CD14-positive monocyte (primary cell): ENCODE measurements around the gene EFCAB10. TPM values are rescaled to one million over a fixed set of nuclear protein-coding genes. Genes with fewer than 3 reads are reported as not detected.

Experiments used
- DNase-seq, 3 donors: peaks; one replicate each; pipeline ENCODE4 v3.0.0-alpha.2; 2011 to 2022
- H2AFZ ChIP-seq: 2 replicates; pipeline ENCODE4 v1.6.0; 2012; ENCODE audit warnings: mild to moderate bottlenecking, low read depth, low read length, inconsistent platforms; ENCODE audit not compliant: insufficient read depth, poor library complexity, severe bottlenecking
- H3K27ac ChIP-seq, 2 donors: 1 replicate in 1 of 2; 2 replicates in 1 of 2; pipeline ENCODE4 v1.5.1; 2012 to 2013; ENCODE audit warnings: low read length in 2 of 2, control low read depth in 1 of 2, inconsistent platforms in 1 of 2, low read depth in 1 of 2, mild to moderate bottlenecking in 1 of 2
- H3K27me3 ChIP-seq, 2 donors: one replicate each; pipeline versions ENCODE4 v1.6.0 to v1.6.1; 2011 to 2013; ENCODE audit warnings: low read length in 2 of 2; ENCODE audit not compliant: control insufficient read depth in 2 of 2, insufficient read depth in 2 of 2
- H3K36me3 ChIP-seq, 2 donors: replicated peaks in 1 of 2; 1 replicate in 1 of 2; 2 replicates in 1 of 2; pipeline versions ENCODE4 v1.5.1 to v1.6.1; 2012 to 2013; ENCODE audit warnings: low read length in 2 of 2, control low read depth in 1 of 2, inconsistent platforms in 1 of 2, mild to moderate bottlenecking in 1 of 2; ENCODE audit not compliant: insufficient read depth in 2 of 2, control insufficient read depth in 1 of 2
- H3K4me1 ChIP-seq, 2 donors: 1 replicate in 1 of 2; 2 replicates in 1 of 2; pipeline versions ENCODE4 v1.5.1 to v1.6.1; 2012 to 2013; ENCODE audit warnings: low read length in 2 of 2, control low read depth in 1 of 2, inconsistent platforms in 1 of 2, mild to moderate bottlenecking in 1 of 2, moderate library complexity in 1 of 2; ENCODE audit not compliant: insufficient read depth in 2 of 2, control insufficient read depth in 1 of 2
- H3K4me2 ChIP-seq: replicated peaks from 2 replicates; pipeline ENCODE3; 2012; ENCODE audit warnings: low read length, moderate library complexity, mild to moderate bottlenecking; ENCODE audit not compliant: poor library complexity, severe bottlenecking; ENCODE audit errors: extremely low read depth
- H3K4me3 ChIP-seq, 3 experiments: fragments of 200-600 bp in 1 of 3; sonication (generic) in 1 of 3; replicated peaks in 1 of 3; 1 replicate in 2 of 3; 2 replicates in 1 of 3; pipeline ENCODE4 v1.5.1; 2011 to 2013; ENCODE audit warnings: low read length in 3 of 3, mild to moderate bottlenecking in 3 of 3, control low read depth in 2 of 3, low read depth in 2 of 3, inconsistent platforms in 1 of 3, moderate library complexity in 1 of 3
- H3K79me2 ChIP-seq: 2 replicates; pipeline ENCODE4 v1.6.0; 2012; ENCODE audit warnings: mild to moderate bottlenecking, control low read depth, inconsistent platforms, low read length, moderate library complexity; ENCODE audit not compliant: insufficient read depth
- H3K9ac ChIP-seq: 2 replicates; pipeline ENCODE4 v1.6.0; 2017; ENCODE audit warnings: low read length, mild to moderate bottlenecking; ENCODE audit not compliant: insufficient read depth, poor library complexity, severe bottlenecking
- H3K9me3 ChIP-seq, 2 donors: replicated peaks in 1 of 2; 1 replicate in 1 of 2; 2 replicates in 1 of 2; pipeline versions ENCODE4 v1.5.1 to v1.6.1; 2012 to 2013; ENCODE audit warnings: low read length in 2 of 2, control low read depth in 1 of 2; ENCODE audit not compliant: control insufficient read depth in 1 of 2, insufficient read depth in 1 of 2
- H4K20me1 ChIP-seq: 2 replicates; pipeline ENCODE4 v1.6.0; 2012; ENCODE audit warnings: mild to moderate bottlenecking, low read length, control low read depth, moderate library complexity; ENCODE audit not compliant: insufficient read depth
- H3K27ac Mint-ChIP-seq, 7 donors: one replicate each; pipeline ENCODE4 v1.8.0; 2020; ENCODE audit warnings: mild to moderate bottlenecking in 7 of 7, mixed read lengths in 7 of 7, moderate library complexity in 6 of 7, inconsistent platforms in 2 of 7
- H3K27me3 Mint-ChIP-seq, 3 donors: one replicate each; pipeline ENCODE4 v1.8.0; 2021 to 2022; ENCODE audit warnings: low read depth in 3 of 3, mild to moderate bottlenecking in 3 of 3, mixed read lengths in 3 of 3, moderate library complexity in 3 of 3, inconsistent platforms in 1 of 3
- H3K36me3 Mint-ChIP-seq, 2 donors: one replicate each; pipeline ENCODE4 v1.8.0; 2020; ENCODE audit warnings: mixed read lengths in 2 of 2, inconsistent platforms in 1 of 2, mild to moderate bottlenecking in 1 of 2
- H3K4me1 Mint-ChIP-seq: one replicate; pipeline ENCODE4 v1.8.0; 2020; ENCODE audit warnings: mild to moderate bottlenecking, mixed read lengths
- H3K4me3 Mint-ChIP-seq, 2 donors: one replicate each; pipeline ENCODE4 v1.8.0; 2020; ENCODE audit warnings: mild to moderate bottlenecking in 2 of 2, mixed read lengths in 2 of 2, moderate library complexity in 1 of 2
- H3K9me3 Mint-ChIP-seq, 7 donors: one replicate each; pipeline ENCODE4 v1.8.0; 2020 to 2022; ENCODE audit warnings: mixed read lengths in 7 of 7, mild to moderate bottlenecking in 6 of 7, moderate library complexity in 6 of 7, inconsistent platforms in 2 of 7
- WGBS: methylation state at CpG from one replicate; pipeline ENCODE4 v1.1.5; 2013; ENCODE audit warnings: missing lambda C conversion rate; ENCODE audit not compliant: insufficient coverage; 5-methylcytosine and 5-hydroxymethylcytosine counted together
- intact Hi-C, 2 donors: fragments of 100-400 bp; cut with micrococcal nuclease; formaldehyde crosslinking; loops; one replicate each; pipeline versions ENCODE4 v1.15.0 to v1.15.1; 2023
- polyA plus RNA-seq, 3 donors: library from polyadenylated mRNA; depleted of rRNA in 1 of 3; unstranded in 2 of 3; stranded (reverse) in 1 of 3; fragments of 300-500 nt in 2 of 3; fragments of >200 nt in 1 of 3; fragmentation: Illumina TruSeq in 2 of 3; gene quantifications; 1 replicate in 2 of 3; 2 replicates in 1 of 3; pipeline ENCODE4 v1.2.3, GENCODE V29; 2012 to 2021
- TF ChIP-seq, protein P1 (sequence below): fragments of 200-600 bp; IDR thresholded peaks from one replicate; pipeline ENCODE4 v1.8.0; 2022; ENCODE audit warnings: antibody characterized with exemption, mild to moderate bottlenecking

The EFCAB10 gene
- polyA plus RNA-seq, 3 donors, result not detected

DNA sequence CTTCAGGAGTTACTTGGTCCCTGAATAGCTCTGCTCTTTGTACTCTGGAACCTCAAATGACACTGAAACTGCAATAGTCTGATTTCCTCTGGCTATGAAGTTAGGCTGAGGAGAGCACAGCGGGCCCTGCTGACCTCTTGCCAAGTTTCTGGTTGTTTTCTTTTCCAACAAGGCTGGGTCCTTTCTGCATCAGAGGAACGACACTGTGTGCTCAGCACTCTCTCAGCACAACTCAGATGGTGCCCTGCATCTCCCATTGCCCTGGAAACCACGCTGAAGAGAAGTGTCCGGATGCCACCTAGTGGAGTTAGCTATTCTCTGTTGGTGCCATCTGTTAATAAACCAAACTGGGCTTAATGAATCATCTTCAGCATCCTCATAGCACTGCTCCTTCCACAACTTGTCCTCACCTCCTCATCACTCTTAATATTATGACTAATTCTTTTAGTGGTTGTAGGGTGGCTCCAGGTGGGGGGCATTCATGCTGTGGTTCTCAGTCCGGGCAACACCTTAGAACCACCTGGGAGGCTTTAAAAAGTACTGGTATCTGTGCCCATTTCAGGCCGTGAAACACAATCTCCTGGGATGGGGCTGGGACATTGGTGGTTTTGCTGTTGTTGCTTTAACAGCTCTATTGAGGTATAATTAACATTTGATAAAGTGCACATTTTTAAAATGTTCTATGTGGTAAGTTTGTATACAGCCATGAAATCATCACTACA, 8.2 kb upstream of the EFCAB10 start:
- Histone ChIP-seq H3K36me3 (no peaks in the 10 kb centered on the region), H3K4me3 (no peak overlapping the region), H4K20me1 (no peaks in the 10 kb centered on the region), H3K79me2 (no peaks in the 10 kb centered on the region), H3K4me1 (no peaks in the 10 kb centered on the region), H3K9ac (no peak overlapping the region), H2AFZ (no peak overlapping the region), H3K27me3 (no peaks in the 10 kb centered on the region), H3K4me2 (no peak overlapping the region), H3K27ac (no peak overlapping the region), H3K9me3 (peaks cover 0 to 4% of the 10 kb centered on the region in 2 donors)
- intact Hi-C loops, result no loop called here
- WGBS, result 45% methylated on average over 3 of the region's 6 CpGs
- Mint-ChIP-seq H3K27me3 (peaks cover 0 to 2% (median 1%) of the 10 kb centered on the region in 3 donors), H3K36me3 (peaks cover 0 to 1% of the 10 kb centered on the region in 2 donors), H3K4me1 (peaks cover 6% of the 10 kb centered on the region), H3K27ac (peak overlapping the region in 1 of 7 donors; percentile 30), H3K4me3 (no peak overlapping the region), H3K9me3 (peaks cover 2 to 6% (median 4%) of the 10 kb centered on the region in 7 donors)
- TF ChIP-seq, protein P1, sequence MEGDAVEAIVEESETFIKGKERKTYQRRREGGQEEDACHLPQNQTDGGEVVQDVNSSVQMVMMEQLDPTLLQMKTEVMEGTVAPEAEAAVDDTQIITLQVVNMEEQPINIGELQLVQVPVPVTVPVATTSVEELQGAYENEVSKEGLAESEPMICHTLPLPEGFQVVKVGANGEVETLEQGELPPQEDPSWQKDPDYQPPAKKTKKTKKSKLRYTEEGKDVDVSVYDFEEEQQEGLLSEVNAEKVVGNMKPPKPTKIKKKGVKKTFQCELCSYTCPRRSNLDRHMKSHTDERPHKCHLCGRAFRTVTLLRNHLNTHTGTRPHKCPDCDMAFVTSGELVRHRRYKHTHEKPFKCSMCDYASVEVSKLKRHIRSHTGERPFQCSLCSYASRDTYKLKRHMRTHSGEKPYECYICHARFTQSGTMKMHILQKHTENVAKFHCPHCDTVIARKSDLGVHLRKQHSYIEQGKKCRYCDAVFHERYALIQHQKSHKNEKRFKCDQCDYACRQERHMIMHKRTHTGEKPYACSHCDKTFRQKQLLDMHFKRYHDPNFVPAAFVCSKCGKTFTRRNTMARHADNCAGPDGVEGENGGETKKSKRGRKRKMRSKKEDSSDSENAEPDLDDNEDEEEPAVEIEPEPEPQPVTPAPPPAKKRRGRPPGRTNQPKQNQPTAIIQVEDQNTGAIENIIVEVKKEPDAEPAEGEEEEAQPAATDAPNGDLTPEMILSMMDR, result peak; percentile 46
- peak in 2 of 3 donors; percentile 10 to 17 for DNase-seq

DNA sequence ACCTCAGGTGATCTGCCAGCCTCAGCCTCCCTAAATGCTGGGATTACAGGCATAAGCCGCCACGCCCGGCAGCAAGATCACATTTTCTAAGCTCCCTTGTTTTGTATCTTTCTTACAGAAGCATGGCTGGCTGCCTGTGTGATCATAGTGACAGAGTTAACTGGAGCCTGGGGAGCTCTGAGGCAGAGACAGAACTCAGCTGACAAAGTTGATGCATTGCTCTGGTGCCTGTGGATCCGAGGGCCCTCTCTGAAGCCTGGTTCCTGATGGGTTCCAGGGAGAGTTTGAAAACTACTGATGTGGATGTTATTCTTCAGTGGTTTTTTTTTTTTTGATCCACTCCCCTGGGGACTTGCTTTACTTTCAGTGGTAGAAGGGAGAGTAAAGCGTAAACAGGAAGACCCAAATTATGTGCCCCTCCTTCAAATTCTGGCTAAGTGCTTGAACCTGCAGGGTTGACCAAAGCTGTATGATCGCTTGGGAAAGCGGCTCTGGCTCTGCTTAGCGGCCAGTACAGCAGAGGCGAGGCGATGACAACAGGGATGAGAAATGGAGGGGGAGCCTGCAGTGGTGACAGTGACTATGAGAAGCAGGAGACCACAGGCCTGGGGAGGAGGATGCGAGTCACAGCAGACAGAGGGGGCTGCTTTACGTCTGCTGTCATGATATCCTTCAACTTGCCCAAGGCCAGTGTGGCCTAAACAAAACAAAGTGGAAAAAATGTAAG, 6.8 kb upstream of the EFCAB10 start:
- H3K4me1 ChIP-seq, result no peaks in the 10 kb centered on the region
- no peak overlapping the region for H3K9ac ChIP-seq
- H3K27ac ChIP-seq, result no peak overlapping the region
- WGBS, result 96% methylated on average over 9 of the region's 12 CpGs
- H3K4me1 Mint-ChIP-seq, result peaks cover 4% of the 10 kb centered on the region
- H3K27me3 Mint-ChIP-seq, result peaks cover 0 to 2% (median 1%) of the 10 kb centered on the region in 3 donors
- no peak overlapping the region for H3K4me3 Mint-ChIP-seq
- no peak overlapping the region for H3K4me2 ChIP-seq
- peaks cover 0 to 3% of the 10 kb centered on the region in 2 donors for H3K36me3 Mint-ChIP-seq
- H3K27ac Mint-ChIP-seq, result no peak overlapping the region
- H3K9me3 ChIP-seq, result peaks cover 11 to 19% of the 10 kb centered on the region in 2 donors
- no peak overlapping the region for H2AFZ ChIP-seq
- TF ChIP-seq, protein P1, result no peak
- no peaks in the 10 kb centered on the region for H3K27me3 ChIP-seq
- H3K36me3 ChIP-seq, result no peaks in the 10 kb centered on the region
- peaks cover 8 to 19% (median 16%) of the 10 kb centered on the region in 7 donors for H3K9me3 Mint-ChIP-seq
- no peaks in the 10 kb centered on the region for H3K79me2 ChIP-seq
- DNase-seq, result no peak
- no peak overlapping the region for H3K4me3 ChIP-seq
- no peaks in the 10 kb centered on the region for H4K20me1 ChIP-seq
- intact Hi-C loops, result no loop called here
